Activated CD4-positive, alpha-beta T cell treated with anti-CD3 and anti-CD28 coated beads for 36 hours (primary cell): ENCODE results near the gene NKD2. TPM values are rescaled to one million over a fixed set of nuclear protein-coding genes. Genes with fewer than 3 reads are reported as not detected.
"Not testable (repeated sequence)": the region's sequence is repeated elsewhere in the genome, so short reads cannot be mapped to it uniquely, and the experiment has no call there.

ENCODE experiments used
- ATAC-seq: fragments of 200-7000 bp; cut with Tn5 transposase; one replicate; pipeline ENCODE4 v1.10.0; 2021; ENCODE audit warnings: mild to moderate bottlenecking, moderate library complexity
- CTCF ChIA-PET: fragments of 350-600 bp; sonication (Branson Sonifier 250); formaldehyde crosslinking; loops from one replicate; lab custom pipeline; 2021; ENCODE audit warnings: antibody characterized with exemption; lab: Charles Lee
- POLR2A ChIA-PET: fragments of 350-600 bp; sonication (Branson Sonifier 250); formaldehyde crosslinking; loops from one replicate; lab custom pipeline; 2021; ENCODE audit warnings: antibody characterized with exemption, inconsistent platforms; lab: Charles Lee
- DNase-seq: peaks from one replicate; pipeline ENCODE4 v3.0.0-alpha.2; 2020
- H3K27ac Mint-ChIP-seq: one replicate; pipeline ENCODE4 v1.8.0; 2021; ENCODE audit warnings: mixed read lengths
- H3K27me3 Mint-ChIP-seq: one replicate; pipeline ENCODE4 v1.8.0; 2021; ENCODE audit warnings: mixed read lengths
- H3K36me3 Mint-ChIP-seq: one replicate; pipeline ENCODE4 v1.8.0; 2021; ENCODE audit warnings: low read depth, mixed read lengths
- H3K4me1 Mint-ChIP-seq: one replicate; pipeline ENCODE4 v1.8.0; 2021; ENCODE audit warnings: mixed read lengths
- H3K4me3 Mint-ChIP-seq: one replicate; pipeline ENCODE4 v1.8.0; 2021; ENCODE audit warnings: mild to moderate bottlenecking, moderate library complexity, mixed read lengths
- H3K9me3 Mint-ChIP-seq: one replicate; pipeline ENCODE4 v1.8.0; 2021; ENCODE audit warnings: low read depth, mixed read lengths
- intact Hi-C, 2 experiments: fragments of 100-400 bp; cut with DNase I in 1 of 2; cut with micrococcal nuclease in 1 of 2; formaldehyde crosslinking; loops; one replicate each; pipeline versions ENCODE4 v1.14.2 to v1.15.1; 2022 to 2024; cut with DNase I, micrococcal nuclease
- total RNA-seq, 2 experiments: library from RNA; stranded (reverse); gene quantifications; one replicate each; pipeline ENCODE4 v1.2.3, GENCODE V29; 2021

The NKD2 gene
- total RNA-seq, 2 experiments from 2014 or later: 0.86 to 1.1 TPM

GRCh38 chr5:1057485-1058082 lies 49.0 kb downstream of the NKD2 start:
- CTCF ChIA-PET: no interaction called here
- Mint-ChIP-seq H3K27me3 (no peaks in the 10 kb centered on the region), H3K4me3 (no peak overlapping the region), H3K36me3 (peaks cover 3% of the 10 kb centered on the region), H3K9me3 (no peaks in the 10 kb centered on the region), H3K27ac (no peak overlapping the region), H3K4me1 (no peaks in the 10 kb centered on the region)
- ATAC-seq (no peak), DNase-seq (no peak)
- intact Hi-C loops: no loop called here
- POLR2A ChIA-PET: no interaction called here

- no peak for ATAC-seq
- H3K4me1 Mint-ChIP-seq: no peaks in the 10 kb centered on the region
- H3K27ac Mint-ChIP-seq: no peak overlapping the region
- H3K4me3 Mint-ChIP-seq: no peak overlapping the region
- no peaks in the 10 kb centered on the region for H3K27me3 Mint-ChIP-seq
- DNase-seq: no peak
- POLR2A ChIA-PET: no interaction called here
- H3K9me3 Mint-ChIP-seq: no peaks in the 10 kb centered on the region
- CTCF ChIA-PET: no interaction called here
- intact Hi-C loops: no loop called here
- peaks cover 3% of the 10 kb centered on the region for H3K36me3 Mint-ChIP-seq
Measured at GRCh38 chr5:1058083-1058945, 49.7 kb downstream of the NKD2 start.

DNA sequence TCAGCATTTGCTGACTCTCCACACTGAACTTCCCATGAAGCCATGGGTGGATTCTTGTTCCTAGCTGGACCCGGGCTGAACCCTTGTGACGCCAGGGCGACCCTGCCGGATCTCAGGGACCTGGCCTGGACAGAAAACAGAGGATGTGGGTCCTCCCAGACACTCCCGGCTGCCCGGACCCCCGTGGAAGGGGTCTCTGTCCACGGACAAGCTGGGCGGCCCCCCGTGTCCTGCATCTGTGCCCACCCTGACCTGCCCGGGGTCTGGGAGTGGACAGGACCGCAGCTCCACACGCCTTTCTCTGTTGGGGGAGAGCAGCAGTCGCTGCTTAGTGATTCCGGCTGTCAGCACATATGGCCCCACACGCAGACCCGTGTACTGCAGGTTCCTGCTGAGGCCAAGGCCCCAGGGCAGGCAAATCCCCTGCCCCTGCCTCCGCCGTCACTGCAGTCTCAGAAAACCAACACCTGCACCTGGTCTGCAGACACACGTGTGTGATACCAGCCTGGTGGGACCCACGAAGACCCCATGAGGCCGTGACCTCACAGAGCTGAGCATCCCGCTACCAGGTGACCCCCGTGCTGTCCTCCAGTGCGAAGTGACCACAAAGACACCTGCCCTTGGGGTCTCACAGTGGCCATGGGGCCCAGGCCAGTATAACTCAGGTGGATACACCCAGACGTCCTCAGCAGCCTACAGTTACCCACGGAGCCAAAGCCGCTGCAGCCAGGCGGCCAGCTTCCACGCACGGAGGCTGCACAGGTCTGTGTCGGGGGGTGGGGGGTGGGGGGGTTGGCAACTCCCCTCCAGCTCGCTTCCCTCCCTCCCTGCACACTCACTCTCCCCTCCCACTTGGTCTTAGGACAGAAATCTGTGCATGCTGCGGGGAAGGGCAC lies 50.6 kb downstream of the NKD2 start:
- ATAC-seq (no peak), DNase-seq (no peak)
- Mint-ChIP-seq H3K4me3 (no peak overlapping the region), H3K27ac (no peak overlapping the region), H3K4me1 (no peaks in the 10 kb centered on the region), H3K36me3 (peaks cover 3% of the 10 kb centered on the region), H3K27me3 (no peaks in the 10 kb centered on the region), H3K9me3 (no peaks in the 10 kb centered on the region)
- POLR2A ChIA-PET: no interaction called here
- intact Hi-C loops: no loop called here
- CTCF ChIA-PET: no interaction called here

DNA sequence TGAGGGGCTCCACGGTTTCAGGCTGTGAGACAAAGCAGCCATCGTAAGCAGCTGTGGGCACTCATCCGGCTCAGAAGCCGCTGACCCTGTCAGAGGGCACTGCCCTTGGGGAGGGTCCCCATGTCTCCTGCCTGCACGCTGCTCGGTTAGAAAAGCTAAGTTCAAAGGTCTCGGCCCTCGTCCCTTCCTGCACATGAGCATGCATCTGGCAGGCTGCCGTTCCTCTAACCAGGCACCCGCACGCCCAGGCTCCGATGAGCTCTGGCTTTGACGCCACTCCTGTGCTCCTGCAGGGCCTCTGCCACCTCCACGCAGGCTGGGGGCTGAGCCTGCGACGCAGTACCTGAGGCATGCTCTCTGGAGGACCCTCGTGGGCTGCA lies 51.3 kb downstream of the NKD2 start:
- no peaks in the 10 kb centered on the region for H3K27me3 Mint-ChIP-seq

GRCh38 chr5:1060535-1060981 lies 52.0 kb downstream of the NKD2 start:
- DNase-seq: no peak
- Mint-ChIP-seq H3K36me3 (peaks cover 3% of the 10 kb centered on the region), H3K9me3 (no peaks in the 10 kb centered on the region), H3K4me1 (no peaks in the 10 kb centered on the region), H3K27me3 (no peaks in the 10 kb centered on the region), H3K27ac (no peak overlapping the region), H3K4me3 (no peak overlapping the region)
- POLR2A ChIA-PET: no interaction called here
- intact Hi-C loops: no loop called here
- CTCF ChIA-PET: interaction anchor here (0.6 kb wide), 1 partner anchor 151 kb away, joined by 3 read pairs; no protein-coding TSS in a partner anchor
- ATAC-seq: no peak

More for the DNA sequence above, 51.3 kb downstream of the NKD2 start:
- Mint-ChIP-seq H3K9me3 (no peaks in the 10 kb centered on the region), H3K27ac (no peak overlapping the region), H3K36me3 (peaks cover 3% of the 10 kb centered on the region), H3K4me1 (no peaks in the 10 kb centered on the region), H3K4me3 (no peak overlapping the region)
- POLR2A ChIA-PET: no interaction called here
- DNase-seq (no peak), ATAC-seq (no peak)
- intact Hi-C loops: no loop called here
- CTCF ChIA-PET: interaction anchor here (0.6 kb wide), 1 partner anchor 150 kb away, joined by 3 read pairs; no protein-coding TSS in a partner anchor

GRCh38 chr5:1061292-1061691 lies 52.7 kb downstream of the NKD2 start:
- H3K9me3 Mint-ChIP-seq, DNase-seq, POLR2A ChIA-PET, intact Hi-C loops, CTCF ChIA-PET, H3K36me3 Mint-ChIP-seq, H3K27me3 Mint-ChIP-seq, ATAC-seq, H3K4me1 Mint-ChIP-seq, H3K4me3 Mint-ChIP-seq, H3K27ac Mint-ChIP-seq: not testable (repeated sequence)

DNA sequence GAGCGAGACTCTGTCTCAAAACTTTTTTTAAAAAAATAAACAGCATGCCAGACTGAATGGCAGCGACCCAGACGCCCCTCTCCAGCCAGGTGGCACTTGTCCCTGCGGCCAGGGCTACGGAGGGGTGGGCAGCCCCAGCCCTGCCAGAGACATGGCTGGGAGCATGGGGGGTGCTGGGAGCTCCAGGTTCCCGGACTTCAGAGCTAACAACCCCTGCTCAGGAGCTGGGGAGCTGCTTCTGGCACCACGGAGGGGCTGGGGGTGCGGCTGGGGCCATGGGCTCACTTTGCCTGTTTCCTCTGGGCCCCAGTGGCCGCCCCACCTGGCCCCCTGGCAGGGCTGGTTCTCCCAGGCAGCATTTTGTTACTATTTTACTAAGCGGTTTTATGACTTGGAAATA lies 53.3 kb downstream of the NKD2 start:
- ChIA-PET CTCF (no interaction called here), POLR2A (no interaction called here)
- no peak for DNase-seq
- Mint-ChIP-seq H3K27ac (no peak overlapping the region), H3K4me3 (no peak overlapping the region), H3K27me3 (no peaks in the 10 kb centered on the region), H3K9me3 (no peaks in the 10 kb centered on the region), H3K36me3 (peaks cover 3% of the 10 kb centered on the region), H3K4me1 (no peaks in the 10 kb centered on the region)
- no peak for ATAC-seq
- intact Hi-C loops: no loop called here

GRCh38 chr5:1062761-1063568 lies 54.4 kb downstream of the NKD2 start:
- ATAC-seq (no peak), DNase-seq (no peak)
- no peaks in the 10 kb centered on the region for H3K4me1 Mint-ChIP-seq
- CTCF ChIA-PET: no interaction called here
- no peaks in the 10 kb centered on the region for H3K9me3 Mint-ChIP-seq
- no peak overlapping the region for H3K27ac Mint-ChIP-seq
- intact Hi-C loops: no loop called here
- peaks cover 5% of the 10 kb centered on the region for H3K36me3 Mint-ChIP-seq
- H3K27me3 Mint-ChIP-seq: no peaks in the 10 kb centered on the region
- POLR2A ChIA-PET: no interaction called here
- H3K4me3 Mint-ChIP-seq: no peak overlapping the region

- ChIA-PET POLR2A (no interaction called here), CTCF (no interaction called here)
- Mint-ChIP-seq H3K4me3 (no peak overlapping the region), H3K9me3 (no peaks in the 10 kb centered on the region), H3K4me1 (no peaks in the 10 kb centered on the region), H3K36me3 (peaks cover 5% of the 10 kb centered on the region), H3K27ac (no peak overlapping the region), H3K27me3 (no peaks in the 10 kb centered on the region)
- ATAC-seq: no peak
- DNase-seq: no peak
- intact Hi-C loops: no loop called here
Measured at GRCh38 chr5:1063661-1064382, 55.2 kb downstream of the NKD2 start.

DNA sequence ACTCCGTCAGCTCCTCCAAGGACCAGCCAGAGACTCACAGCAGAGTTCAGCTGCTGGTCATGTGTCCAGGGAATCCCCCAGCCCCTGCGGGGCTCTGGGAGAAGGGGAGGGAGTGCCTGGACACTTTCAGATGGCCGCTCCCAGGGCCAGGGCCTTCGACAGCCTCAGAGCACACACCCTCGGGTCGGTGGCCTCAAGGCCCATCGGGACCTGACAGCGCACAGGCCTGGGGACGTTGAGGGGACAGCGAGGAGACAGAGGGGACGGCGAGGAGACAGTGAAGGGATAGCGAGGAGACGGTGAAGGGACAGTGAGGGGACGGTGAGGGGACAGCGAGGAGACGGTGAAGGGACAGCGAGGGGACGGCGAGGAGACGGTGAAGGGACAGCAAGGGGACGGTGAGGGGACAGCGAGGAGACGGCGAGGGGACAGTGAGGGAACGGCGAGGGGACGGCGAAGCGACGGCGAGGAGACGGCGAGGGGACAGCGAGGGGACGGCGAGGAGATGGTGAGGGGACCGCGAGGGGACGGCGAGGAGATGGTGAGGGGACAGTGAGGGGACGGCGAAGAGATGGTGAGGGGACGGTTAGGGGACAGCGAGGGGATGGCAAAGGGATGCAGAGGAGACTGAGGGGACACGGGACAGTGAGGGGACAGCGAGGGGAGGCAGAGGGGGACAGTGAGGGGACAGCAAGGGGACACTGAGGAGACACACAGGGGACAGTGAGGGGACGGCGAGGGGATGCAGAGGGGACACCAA lies 56.0 kb downstream of the NKD2 start:
- Mint-ChIP-seq H3K27ac (no peak overlapping the region), H3K9me3 (no peaks in the 10 kb centered on the region), H3K4me1 (no peaks in the 10 kb centered on the region), H3K4me3 (no peak overlapping the region), H3K36me3 (peaks cover 5% of the 10 kb centered on the region), H3K27me3 (no peaks in the 10 kb centered on the region)
- ATAC-seq: no peak
- CTCF ChIA-PET: no interaction called here
- intact Hi-C loops: no loop called here
- no peak for DNase-seq
- POLR2A ChIA-PET: no interaction called here
